Naive B cell (primary cell): Measurements from ENCODE around the gene NXN. TPM values are rescaled to one million over a fixed set of nuclear protein-coding genes. Genes with fewer than 3 reads are reported as not detected.
"Not testable (repeated sequence)": the region's sequence is repeated elsewhere in the genome, so short reads cannot be mapped to it uniquely, and the experiment has no call there.

Experiments
- ATAC-seq, 2 donors: fragments of 150-1000 bp; cut with Tn5 transposase; 2 replicates each; pipeline ENCODE4 v1.10.0; 2021; ENCODE audit warnings: low read depth in 2 of 2, mild to moderate bottlenecking in 2 of 2, moderate library complexity in 2 of 2
- DNase-seq: peaks from one replicate; pipeline ENCODE4 v3.0.0; 2022
- H3K27ac Mint-ChIP-seq, 6 donors: one replicate each; pipeline ENCODE4 v1.8.0; 2020 to 2022; ENCODE audit warnings: mild to moderate bottlenecking in 6 of 6, mixed read lengths in 6 of 6, moderate library complexity in 5 of 6, inconsistent platforms in 2 of 6
- H3K27me3 Mint-ChIP-seq, 3 donors: one replicate each; pipeline ENCODE4 v1.8.0; 2021 to 2022; ENCODE audit warnings: mixed read lengths in 3 of 3, mild to moderate bottlenecking in 1 of 3
- H3K36me3 Mint-ChIP-seq, 2 donors: one replicate each; pipeline ENCODE4 v1.8.0; 2020 to 2022; ENCODE audit warnings: mixed read lengths in 2 of 2, inconsistent platforms in 1 of 2, mild to moderate bottlenecking in 1 of 2
- H3K4me1 Mint-ChIP-seq, 3 donors: one replicate each; pipeline ENCODE4 v1.8.0; 2020 to 2022; ENCODE audit warnings: mixed read lengths in 3 of 3, inconsistent platforms in 1 of 3, mild to moderate bottlenecking in 1 of 3, moderate library complexity in 1 of 3
- H3K4me3 Mint-ChIP-seq, 8 donors: one replicate each; pipeline ENCODE4 v1.8.0; 2020 to 2022; ENCODE audit warnings: mild to moderate bottlenecking in 8 of 8, mixed read lengths in 8 of 8, moderate library complexity in 8 of 8, inconsistent platforms in 2 of 8
- H3K9me3 Mint-ChIP-seq, 7 donors: one replicate each; pipeline ENCODE4 v1.8.0; 2020 to 2022; ENCODE audit warnings: mixed read lengths in 7 of 7, mild to moderate bottlenecking in 5 of 7, inconsistent platforms in 2 of 7, moderate library complexity in 1 of 7
- polyA plus RNA-seq, 6 donors: library from polyadenylated mRNA; unstranded; fragments of 300-500 nt; fragmentation: Illumina TruSeq; gene quantifications; one replicate each; pipeline ENCODE4 v1.2.3, GENCODE V29; 2021; ENCODE audit warnings: low read depth in 6 of 6

The NXN gene
- polyA plus RNA-seq, 6 donors from 2014 or later = 0.36 to 0.40 TPM; not detected in 4

DNA sequence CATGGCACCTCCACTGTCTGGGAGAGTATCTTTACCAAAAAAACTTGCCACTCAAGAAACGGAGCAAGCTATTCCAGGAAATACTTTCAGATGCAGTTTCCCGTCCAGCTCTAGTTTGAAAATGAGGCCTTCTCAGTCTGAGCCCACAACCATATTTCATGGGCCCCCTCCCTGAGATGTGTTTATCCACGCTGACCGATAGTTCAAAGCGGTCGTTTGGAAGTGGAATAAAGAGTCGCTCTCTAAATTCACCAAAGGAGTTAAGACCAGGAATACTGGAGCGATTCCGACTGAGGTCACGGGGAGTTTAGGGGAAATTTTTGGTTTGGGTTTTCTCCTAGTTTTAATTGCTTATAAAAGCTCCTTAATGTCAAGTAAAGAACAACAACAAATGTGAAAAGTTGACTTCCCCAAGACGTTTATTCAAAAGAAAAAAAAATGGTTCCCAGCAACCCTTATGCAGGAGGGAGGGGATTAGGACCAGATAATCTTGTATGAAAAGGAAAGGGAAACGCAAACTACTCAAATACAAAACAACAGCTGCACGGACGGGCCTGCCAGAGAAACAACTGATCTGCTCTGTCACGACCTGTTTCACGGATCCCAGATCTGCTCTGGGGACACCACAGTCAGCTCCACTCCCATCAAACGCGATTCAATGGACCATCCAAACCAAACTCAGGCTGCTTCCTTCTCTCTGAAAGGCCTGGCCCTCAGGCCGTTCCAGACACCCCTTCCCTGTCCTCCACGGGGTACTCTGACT, 120.3 kb downstream of the NXN start:
- no peaks in the 10 kb centered on the region for H3K9me3 Mint-ChIP-seq
- no peak overlapping the region for H3K27ac Mint-ChIP-seq
- no peak overlapping the region for H3K4me3 Mint-ChIP-seq
- no peaks in the 10 kb centered on the region for H3K4me1 Mint-ChIP-seq
- H3K27me3 Mint-ChIP-seq = peaks cover 10 to 24% (median 19%) of the 10 kb centered on the region in 3 donors
- H3K36me3 Mint-ChIP-seq = no peaks in the 10 kb centered on the region
- DNase-seq (no peak), ATAC-seq (no peak)

DNA sequence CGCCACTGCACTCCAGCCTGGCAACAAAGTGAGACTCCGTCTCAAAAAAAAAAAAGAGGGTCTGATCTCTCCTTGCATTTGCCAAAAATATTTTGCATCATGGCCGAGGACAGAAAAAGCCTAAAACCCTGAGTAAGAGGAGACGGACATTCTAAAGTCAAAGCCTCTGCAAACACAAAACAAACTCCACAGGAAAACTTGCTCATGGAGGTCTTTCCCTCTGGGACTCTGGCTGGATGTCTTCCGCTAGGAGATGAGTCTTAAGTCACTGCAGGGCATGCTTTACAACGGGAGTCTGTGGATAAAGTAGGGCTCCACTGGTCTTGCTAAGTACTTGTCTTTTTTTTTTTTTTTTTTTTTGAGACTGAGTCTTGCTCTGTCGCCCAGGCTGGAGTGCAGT, 123.4 kb downstream of the NXN start:
- H3K27ac Mint-ChIP-seq = no peak overlapping the region
- DNase-seq (no peak), ATAC-seq (no peak)
- no peak overlapping the region for H3K4me3 Mint-ChIP-seq
- H3K4me1 Mint-ChIP-seq = no peaks in the 10 kb centered on the region
- peaks cover 10 to 18% (median 16%) of the 10 kb centered on the region in 3 donors for H3K27me3 Mint-ChIP-seq
- H3K9me3 Mint-ChIP-seq = no peaks in the 10 kb centered on the region
- H3K36me3 Mint-ChIP-seq = no peaks in the 10 kb centered on the region

DNA sequence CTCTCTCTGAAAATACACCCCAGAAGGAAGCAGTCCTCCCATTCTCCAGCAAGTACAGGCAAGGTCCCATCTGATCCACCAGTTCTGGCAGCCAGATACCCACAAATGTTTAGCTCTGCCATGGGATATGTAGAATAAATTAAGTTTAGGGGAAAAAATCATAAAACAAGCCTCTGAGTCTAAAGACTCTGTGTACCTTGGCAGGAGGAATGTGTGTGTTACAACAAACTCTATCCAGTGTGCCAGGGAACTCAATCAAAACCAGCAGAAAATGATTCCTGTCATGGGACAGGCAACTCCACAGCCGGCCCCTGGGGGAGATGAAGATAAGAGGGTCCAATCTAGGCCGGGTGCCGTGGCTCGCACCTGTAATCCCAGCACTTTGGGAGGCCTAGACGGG, 124.0 kb downstream of the NXN start:
- no peak for DNase-seq
- no peak overlapping the region for H3K4me3 Mint-ChIP-seq
- no peaks in the 10 kb centered on the region for H3K4me1 Mint-ChIP-seq
- no peak for ATAC-seq
- no peaks in the 10 kb centered on the region for H3K36me3 Mint-ChIP-seq
- no peaks in the 10 kb centered on the region for H3K9me3 Mint-ChIP-seq
- H3K27ac Mint-ChIP-seq = no peak overlapping the region
- peaks cover 10 to 21% (median 15%) of the 10 kb centered on the region in 3 donors for H3K27me3 Mint-ChIP-seq

DNA sequence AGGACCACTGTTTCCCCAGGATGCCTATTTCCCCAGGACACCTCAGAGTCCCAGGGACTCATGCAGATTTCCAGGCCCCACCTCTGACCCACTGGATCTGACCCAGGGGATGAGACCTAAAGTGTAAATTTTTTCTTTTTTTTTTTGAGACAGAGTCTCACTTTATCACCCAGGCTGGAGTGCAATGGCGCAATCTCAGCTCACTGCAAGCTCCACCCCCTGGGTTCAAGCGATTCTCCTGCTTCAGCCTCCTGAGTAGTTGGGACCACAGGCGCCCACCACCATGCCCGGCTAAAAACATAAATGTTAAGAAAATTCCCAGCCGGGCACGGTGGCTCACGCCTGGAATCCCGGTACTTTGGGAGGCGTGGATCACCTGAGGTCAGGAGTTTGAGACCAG, 126.7 kb downstream of the NXN start:
- H3K27ac Mint-ChIP-seq, DNase-seq, H3K4me1 Mint-ChIP-seq, H3K9me3 Mint-ChIP-seq, H3K36me3 Mint-ChIP-seq, H3K4me3 Mint-ChIP-seq, ATAC-seq: not testable (repeated sequence)
- H3K27me3 Mint-ChIP-seq = peaks cover 9 to 41% (median 16%) of the 10 kb centered on the region in 3 donors

DNA sequence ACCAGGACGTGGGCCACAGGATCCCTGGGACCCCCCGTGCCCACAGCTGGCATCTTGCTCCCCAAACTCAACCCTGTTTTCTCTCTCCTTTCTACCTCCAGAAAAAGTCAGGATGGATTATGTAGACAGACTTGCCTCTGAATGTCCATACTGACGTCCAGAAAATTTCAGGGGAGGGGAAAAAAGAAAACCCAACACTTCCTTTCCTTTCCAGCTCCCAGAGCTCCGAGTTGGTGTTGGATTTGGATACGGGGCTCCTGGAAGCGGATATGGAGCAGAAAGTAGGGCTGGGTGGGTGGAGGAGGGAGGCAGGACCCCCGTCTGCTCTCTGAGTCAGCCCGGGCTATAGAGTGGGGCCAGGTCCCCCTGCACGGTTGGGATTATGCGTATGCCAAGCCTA, 127.2 kb downstream of the NXN start:
- Mint-ChIP-seq H3K4me1 (peaks cover 0 to 5% (median 0%) of the 10 kb centered on the region in 3 donors), H3K27me3 (peaks cover 14 to 43% (median 21%) of the 10 kb centered on the region in 3 donors), H3K27ac (no peak overlapping the region), H3K4me3 (no peak overlapping the region), H3K36me3 (no peaks in the 10 kb centered on the region), H3K9me3 (no peaks in the 10 kb centered on the region)
- DNase-seq (no peak), ATAC-seq (no peak)

DNA sequence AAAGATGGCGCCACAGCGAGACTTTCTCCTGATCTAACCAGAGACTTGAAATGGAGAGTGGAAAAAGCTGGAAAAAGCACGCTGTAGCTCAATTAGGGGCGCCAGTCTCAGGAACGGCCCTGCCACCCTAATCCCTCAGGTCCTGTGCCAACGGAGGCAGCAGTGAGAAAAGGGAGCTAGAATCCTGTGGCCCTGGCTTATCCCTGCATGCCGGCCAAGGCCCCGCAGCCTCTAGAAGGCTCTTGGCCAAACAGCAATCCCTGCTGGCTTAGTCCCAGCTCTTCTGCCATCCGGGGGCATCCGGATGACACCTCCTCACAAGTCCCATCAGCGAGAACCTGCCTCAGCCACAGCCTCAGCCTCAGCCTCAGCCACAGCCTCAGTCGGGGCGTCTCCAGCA, 127.7 kb downstream of the NXN start:
- no peak overlapping the region for H3K4me3 Mint-ChIP-seq
- ATAC-seq = no peak

DNA sequence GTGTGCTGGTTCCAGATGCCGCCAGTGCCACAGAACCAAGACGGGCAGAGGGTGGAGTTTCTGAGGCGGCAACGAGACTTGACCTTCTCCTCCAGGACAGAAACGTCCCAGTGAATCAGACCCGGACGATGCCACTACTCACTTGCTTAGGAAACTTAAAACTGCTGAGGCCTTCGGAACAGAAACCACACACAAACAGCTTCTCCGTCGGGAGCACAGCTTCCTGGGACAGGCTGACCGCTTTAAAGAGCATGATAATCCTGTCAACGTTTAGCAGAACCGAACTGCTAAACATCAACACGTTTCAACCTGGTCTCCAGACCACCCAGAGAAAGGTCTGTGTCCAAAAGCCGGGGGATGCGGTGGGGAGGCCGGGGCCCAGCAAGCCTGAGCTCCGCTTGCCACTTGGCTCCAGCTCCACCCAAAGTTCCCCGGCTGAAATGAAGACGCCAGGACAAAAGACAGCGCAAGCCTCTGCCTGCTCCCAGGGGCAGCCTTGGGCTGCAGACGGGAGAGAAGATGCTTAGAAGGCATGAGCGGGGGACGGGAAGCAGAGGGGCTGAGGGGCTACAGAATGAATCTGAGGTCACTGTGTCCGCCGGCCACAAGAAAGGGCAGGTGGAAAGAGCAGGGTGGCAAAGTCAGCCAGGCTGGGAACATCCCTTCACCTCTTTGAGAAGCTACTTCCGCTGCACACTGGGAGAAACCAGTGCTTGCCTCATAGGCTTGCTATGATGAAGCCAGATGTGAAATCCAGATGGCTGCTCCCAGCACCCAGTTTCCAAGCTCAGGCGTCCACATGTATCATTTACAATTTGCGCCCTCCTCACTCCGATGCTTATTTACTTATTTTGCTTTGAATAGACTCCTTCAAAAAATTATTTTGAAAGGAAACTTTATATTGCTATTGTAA, 128.5 kb downstream of the NXN start:
- Mint-ChIP-seq H3K36me3 (no peaks in the 10 kb centered on the region), H3K4me1 (peaks cover 0 to 15% (median 8%) of the 10 kb centered on the region in 3 donors), H3K9me3 (no peaks in the 10 kb centered on the region), H3K27me3 (peaks cover 24 to 48% (median 25%) of the 10 kb centered on the region in 3 donors), H3K27ac (no peak overlapping the region), H3K4me3 (no peak overlapping the region)
- ATAC-seq (no peak), DNase-seq (no peak)

More for the DNA sequence above, 127.7 kb downstream of the NXN start:
- Mint-ChIP-seq H3K9me3 (no peaks in the 10 kb centered on the region), H3K4me1 (peaks cover 0 to 9% (median 2%) of the 10 kb centered on the region in 3 donors), H3K27ac (no peak overlapping the region), H3K27me3 (peaks cover 18 to 43% (median 22%) of the 10 kb centered on the region in 3 donors), H3K36me3 (no peaks in the 10 kb centered on the region)
- no peak for DNase-seq

DNA sequence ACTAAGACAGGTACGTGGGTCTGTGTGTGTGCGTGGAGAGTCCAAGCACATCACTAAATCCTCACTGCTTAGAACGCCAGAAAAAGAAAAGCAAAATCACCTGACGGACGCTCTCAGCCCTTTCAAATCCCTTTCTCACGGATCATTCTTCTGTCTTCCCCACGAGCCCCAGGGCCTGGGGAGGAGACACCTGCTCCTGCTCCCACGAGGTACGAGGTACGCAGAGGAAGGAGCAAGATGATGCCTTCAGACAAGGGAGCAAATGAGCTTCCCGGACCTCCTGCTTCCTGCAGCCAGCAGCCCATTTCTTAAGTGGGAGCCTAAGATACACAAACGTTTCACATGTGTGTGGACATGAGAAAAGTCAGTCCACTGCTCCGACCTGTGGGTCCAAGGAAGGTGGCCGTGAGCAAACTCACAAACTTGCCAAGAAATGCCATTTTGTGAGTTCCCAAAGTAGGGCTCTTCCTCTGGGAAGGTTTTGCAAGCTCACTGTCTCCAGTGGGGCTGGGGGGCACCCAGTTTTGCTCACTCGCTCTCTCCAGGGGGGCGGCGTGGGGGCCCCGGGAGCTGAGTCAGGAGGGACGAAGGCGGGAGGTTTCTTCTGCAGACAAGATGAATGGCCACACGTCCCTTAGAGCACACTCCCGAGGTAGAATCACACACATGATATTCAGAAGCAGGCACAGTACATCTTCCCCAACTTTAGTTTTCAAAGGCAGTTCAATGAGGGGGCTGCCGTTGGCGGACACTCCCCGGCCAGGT, 129.3 kb downstream of the NXN start:
- Mint-ChIP-seq H3K36me3 (no peaks in the 10 kb centered on the region), H3K27ac (no peak overlapping the region), H3K4me3 (peak overlapping the region in 1 of 8 donors; percentile 1), H3K27me3 (peaks cover 27 to 56% (median 30%) of the 10 kb centered on the region in 3 donors), H3K9me3 (no peaks in the 10 kb centered on the region), H3K4me1 (peaks cover 0 to 15% (median 8%) of the 10 kb centered on the region in 3 donors)
- no peak for DNase-seq
- ATAC-seq = no peak

DNA sequence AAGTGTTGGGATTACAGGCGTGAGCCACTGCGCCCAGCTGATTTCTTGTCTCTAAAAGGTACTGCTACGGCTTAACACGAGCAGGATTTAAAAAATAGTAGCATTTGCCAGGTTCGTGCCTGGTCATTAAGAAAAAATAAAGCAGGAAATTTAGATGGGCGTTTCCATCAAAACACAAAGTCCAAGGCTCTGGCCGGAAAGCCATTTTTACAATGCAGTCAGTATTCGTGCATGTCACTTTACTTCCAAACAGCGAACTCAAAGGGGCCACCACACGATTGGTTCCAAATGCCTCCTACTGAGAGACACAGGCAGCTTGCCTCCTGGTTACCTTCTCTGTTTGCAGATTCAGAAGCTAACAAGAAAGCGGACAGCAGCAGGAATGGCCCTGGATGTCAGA, 131.2 kb downstream of the NXN start:
- no peak for DNase-seq
- no peaks in the 10 kb centered on the region for H3K36me3 Mint-ChIP-seq
- H3K4me3 Mint-ChIP-seq = no peak overlapping the region
- H3K9me3 Mint-ChIP-seq = no peaks in the 10 kb centered on the region
- peaks cover 0 to 15% (median 8%) of the 10 kb centered on the region in 3 donors for H3K4me1 Mint-ChIP-seq
- no peak overlapping the region for H3K27ac Mint-ChIP-seq
- H3K27me3 Mint-ChIP-seq = peaks cover 30 to 69% (median 40%) of the 10 kb centered on the region in 3 donors
- no peak for ATAC-seq

DNA sequence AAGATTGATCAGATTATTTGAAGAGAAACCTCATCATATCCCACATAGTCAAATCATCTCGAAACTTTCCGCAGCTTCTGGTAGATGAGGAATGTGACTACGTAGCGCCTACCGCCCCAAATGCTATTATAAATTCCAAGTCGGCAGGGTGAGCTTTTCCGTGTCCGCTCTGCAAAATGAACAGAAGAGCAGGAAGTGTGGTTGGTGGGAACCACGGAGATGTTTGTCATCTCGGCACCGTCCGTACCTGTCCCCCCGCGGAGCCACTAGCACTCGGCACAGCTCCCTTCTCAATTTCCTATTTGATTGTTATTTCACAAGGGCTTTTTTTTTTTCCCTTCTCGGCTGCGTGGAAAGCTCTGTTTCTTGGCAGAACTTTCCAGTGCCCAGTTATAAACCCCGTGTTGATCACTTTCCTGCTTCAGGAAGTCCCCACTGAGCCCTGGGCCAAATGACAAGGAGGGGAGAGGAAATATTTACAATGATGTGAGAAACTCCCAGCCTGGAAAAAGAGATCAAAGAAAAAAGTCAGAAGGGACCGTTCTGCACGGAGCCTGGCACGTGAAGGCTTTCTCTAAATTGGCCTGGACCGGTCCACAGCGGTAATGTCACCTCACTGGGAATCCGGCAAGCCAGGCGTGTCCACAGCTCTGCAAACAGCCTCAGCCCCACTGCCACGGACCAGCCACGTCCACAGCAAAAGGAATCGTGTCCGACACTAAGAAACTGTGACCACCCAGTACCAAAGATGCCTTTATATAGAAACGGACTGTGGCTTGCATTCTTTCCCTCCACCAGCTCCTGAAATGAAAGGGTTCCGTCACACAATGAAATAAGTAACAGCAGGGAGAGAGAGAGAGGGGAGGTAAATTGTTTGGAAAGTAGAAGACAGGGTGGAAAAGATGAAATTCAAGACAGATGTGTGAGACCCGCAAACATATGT, 132.4 kb downstream of the NXN start:
- Mint-ChIP-seq H3K27me3 (peaks cover 29 to 70% (median 44%) of the 10 kb centered on the region in 3 donors), H3K27ac (no peak overlapping the region), H3K4me1 (peaks cover 0 to 15% (median 8%) of the 10 kb centered on the region in 3 donors), H3K4me3 (peak overlapping the region in 3 of 8 donors; percentile 22 to 44 (median 27)), H3K36me3 (no peaks in the 10 kb centered on the region), H3K9me3 (no peaks in the 10 kb centered on the region)
- no peak for ATAC-seq
- no peak for DNase-seq

DNA sequence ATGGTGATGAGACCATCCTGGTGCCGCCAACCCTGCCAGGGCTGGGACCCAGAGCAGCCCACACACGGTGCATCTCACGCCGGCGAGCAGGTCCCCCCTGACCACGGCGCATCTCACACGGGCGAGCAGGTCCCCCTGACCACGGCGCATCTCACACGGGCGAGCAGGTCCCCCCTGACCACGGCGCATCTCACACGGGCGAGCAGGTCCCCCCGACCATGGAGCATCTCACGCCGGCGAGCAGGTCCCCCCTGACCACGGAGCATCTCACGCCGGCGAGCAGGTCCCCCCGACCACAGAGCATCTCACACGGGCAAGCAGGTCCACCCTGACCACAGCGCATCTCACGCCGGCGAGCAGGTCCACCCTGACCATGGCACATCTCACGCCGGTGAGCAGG, 138.3 kb downstream of the NXN start:
- Mint-ChIP-seq H3K4me3 (no peak overlapping the region), H3K27ac (no peak overlapping the region), H3K27me3 (peaks cover 11 to 33% (median 28%) of the 10 kb centered on the region in 3 donors), H3K4me1 (no peaks in the 10 kb centered on the region), H3K36me3 (no peaks in the 10 kb centered on the region), H3K9me3 (no peaks in the 10 kb centered on the region)
- ATAC-seq (no peak), DNase-seq (no peak)

DNA sequence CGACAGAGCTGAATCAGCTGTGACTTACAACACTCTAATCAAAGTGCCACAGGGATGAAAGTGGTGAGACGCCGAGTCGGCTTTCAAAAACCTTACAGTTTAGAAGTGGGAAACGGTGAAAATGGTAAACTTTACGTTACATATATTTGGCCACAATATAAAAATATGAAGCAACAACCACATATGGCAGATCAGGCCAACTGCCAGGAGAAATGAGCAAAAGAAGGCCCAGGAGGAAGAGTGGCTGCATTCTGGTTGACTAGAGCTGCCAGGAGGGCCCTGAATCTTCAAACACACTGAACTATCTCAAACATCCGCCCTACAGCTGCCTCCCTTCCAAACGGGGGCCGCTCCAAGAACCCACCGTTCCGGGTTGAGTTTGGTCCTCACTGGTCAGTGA, 141.1 kb downstream of the NXN start:
- H3K27ac Mint-ChIP-seq = no peak overlapping the region
- no peak overlapping the region for H3K4me3 Mint-ChIP-seq
- no peak for ATAC-seq
- DNase-seq = no peak
- H3K9me3 Mint-ChIP-seq = no peaks in the 10 kb centered on the region
- H3K27me3 Mint-ChIP-seq = peaks cover 0 to 10% (median 8%) of the 10 kb centered on the region in 3 donors
- H3K36me3 Mint-ChIP-seq = no peaks in the 10 kb centered on the region
- H3K4me1 Mint-ChIP-seq = no peaks in the 10 kb centered on the region
